GM21619 (cell line): ENCODE measurements around the gene PWWP2B.

Experiments used
- ATAC-seq: cut with Tn5 transposase; IDR thresholded peaks from one replicate; pipeline ENCODE4 v1.9.1; 2021; ENCODE audit not compliant: unreplicated experiment

The PWWP2B gene

GRCh38 chr10:132455441-132455971 lies 58.5 kb downstream of the PWWP2B start:
- no peak for ATAC-seq

- no peak for ATAC-seq
These were observed 59.2 kb downstream of the PWWP2B start for GRCh38 chr10:132455986-132456847.

- ATAC-seq, result no peak
These were observed 59.9 kb downstream of the PWWP2B start for GRCh38 chr10:132456881-132457280.

GRCh38 chr10:132457328-132458070 lies 60.5 kb downstream of the PWWP2B start:
- ATAC-seq, result no peak

GRCh38 chr10:132458071-132458585 lies 61.1 kb downstream of the PWWP2B start:
- ATAC-seq, result no peak

- peak; percentile 59 for ATAC-seq
These were observed 61.7 kb downstream of the PWWP2B start for GRCh38 chr10:132458586-132459300.

GRCh38 chr10:132459301-132460003 lies 62.5 kb downstream of the PWWP2B start:
- ATAC-seq, result no peak

- no peak for ATAC-seq
These were observed 63.1 kb downstream of the PWWP2B start for GRCh38 chr10:132460071-132460470.

- no peak for ATAC-seq
These were observed 63.7 kb downstream of the PWWP2B start for GRCh38 chr10:132460691-132461090.

- ATAC-seq, result no peak
These were observed 64.2 kb downstream of the PWWP2B start for GRCh38 chr10:132461103-132461682.

- ATAC-seq, result no peak
These were observed 64.8 kb downstream of the PWWP2B start for GRCh38 chr10:132461683-132462231.

GRCh38 chr10:132462463-132463332 lies 65.7 kb downstream of the PWWP2B start:
- no peak for ATAC-seq

GRCh38 chr10:132463333-132464255 lies 66.6 kb downstream of the PWWP2B start:
- ATAC-seq, result no peak

- ATAC-seq, result no peak
These were observed 67.5 kb downstream of the PWWP2B start for GRCh38 chr10:132464256-132465192.

GRCh38 chr10:132465193-132465888 lies 68.3 kb downstream of the PWWP2B start:
- no peak for ATAC-seq

- ATAC-seq, result no peak
These were observed 69.0 kb downstream of the PWWP2B start for GRCh38 chr10:132465889-132466519.
